NK-92 treated with Interleukin-12 subunit alpha and Interleukin-12 subunit beta, amount 100 ng/mL, for 24 hours (cell line): ENCODE measurements around the gene MYPOP.

ENCODE experiments used
- DNase-seq: peaks from one replicate; lab custom pipeline; 2025; lab: John Stamatoyannopoulos, UW

MYPOP gene

GRCh38 chr19:45901912-45902650, at the start of gene MYPOP:
Gene MYPOP (minus strand): TSS chr19:45902613. CDS start chr19:45901773, 840 bp downstream.
- DNase-seq = no peak

GRCh38 chr19:45947926-45948325, 45.5 kb upstream of the MYPOP start:
- no peak for DNase-seq

- no peak for DNase-seq
These were observed 38.0 kb upstream of the MYPOP start for GRCh38 chr19:45940515-45940805.

GRCh38 chr19:45939792-45940514, 37.5 kb upstream of the MYPOP start:
- DNase-seq = no peak

- no peak for DNase-seq
These were observed 36.4 kb upstream of the MYPOP start for GRCh38 chr19:45938733-45939319.

- no peak for DNase-seq
These were observed 32.9 kb upstream of the MYPOP start for GRCh38 chr19:45935267-45935666.

GRCh38 chr19:45934551-45935230, 32.3 kb upstream of the MYPOP start:
- no peak for DNase-seq

- no peak for DNase-seq
These were observed 31.3 kb upstream of the MYPOP start for GRCh38 chr19:45933759-45934158.

- DNase-seq = no peak
These were observed 28.6 kb upstream of the MYPOP start for GRCh38 chr19:45931055-45931454.

- DNase-seq = no peak
These were observed 26.8 kb upstream of the MYPOP start for GRCh38 chr19:45929247-45929646.

- DNase-seq = peak; percentile 88
These were observed 25.3 kb upstream of the MYPOP start for GRCh38 chr19:45927565-45928261.

- DNase-seq = no peak
These were observed 22.6 kb upstream of the MYPOP start for GRCh38 chr19:45924891-45925447.

GRCh38 chr19:45922281-45922680, 19.9 kb upstream of the MYPOP start:
- no peak for DNase-seq

GRCh38 chr19:45920458-45920857, 18.0 kb upstream of the MYPOP start:
- no peak for DNase-seq

- DNase-seq = no peak
These were observed 17.3 kb upstream of the MYPOP start for GRCh38 chr19:45919678-45920077.

- DNase-seq = no peak
These were observed 16.3 kb upstream of the MYPOP start for GRCh38 chr19:45918721-45919120.

- DNase-seq = no peak
These were observed 15.1 kb upstream of the MYPOP start for GRCh38 chr19:45917421-45918091.

GRCh38 chr19:45913874-45914830, 11.7 kb upstream of the MYPOP start, which contains the start of gene NANOS2:
Gene NANOS2 (minus strand): TSS chr19:45914778. CDS start chr19:45914693, 85 bp downstream.
- no peak for DNase-seq

- DNase-seq = no peak
These were observed 8.9 kb upstream of the MYPOP start for GRCh38 chr19:45911291-45911690.

- no peak for DNase-seq
These were observed 6.5 kb upstream of the MYPOP start for GRCh38 chr19:45908956-45909355.
